MG63 (cell line): ENCODE results near the gene PODXL. TPM values are rescaled to one million over a fixed set of nuclear protein-coding genes. Genes with fewer than 3 reads are reported as not detected.
"Not testable (repeated sequence)": the region's sequence is repeated elsewhere in the genome, so short reads cannot be mapped to it uniquely, and the experiment has no call there.

Experiments
- DNase-seq: peaks from one replicate; pipeline ENCODE4 v3.0.0-alpha.2; 2020
- H3K27me3 ChIP-seq: fragments of 250-450 bp; sonication (Bioruptor Pico); 2 replicates; pipeline ENCODE4 v1.5.1; 2020; ENCODE audit warnings: mild to moderate bottlenecking, moderate library complexity
- H3K36me3 ChIP-seq: fragments of 250-450 bp; sonication (Bioruptor Pico); 2 replicates; pipeline ENCODE4 v1.5.1; 2020; ENCODE audit warnings: mild to moderate bottlenecking, moderate library complexity
- H3K4me3 ChIP-seq: fragments of 250-450 bp; sonication (Bioruptor Pico); 2 replicates; pipeline ENCODE4 v1.5.1; 2020; ENCODE audit warnings: mild to moderate bottlenecking, moderate library complexity
- H3K9me3 ChIP-seq: fragments of 250-450 bp; sonication (Bioruptor Pico); 2 replicates; pipeline ENCODE4 v1.5.1; 2020; ENCODE audit warnings: mild to moderate bottlenecking, moderate library complexity
- total RNA-seq: library from RNA; depleted of rRNA; stranded (reverse); fragments of >200 nt; shearing (Covaris generic); gene quantifications from 2 replicates; pipeline ENCODE4 v1.2.3, GENCODE V29; 2014; ENCODE audit warnings: low replicate concordance

The PODXL gene
- total RNA-seq, 1 experiment from 2014 or later, result 1.2 TPM

DNA sequence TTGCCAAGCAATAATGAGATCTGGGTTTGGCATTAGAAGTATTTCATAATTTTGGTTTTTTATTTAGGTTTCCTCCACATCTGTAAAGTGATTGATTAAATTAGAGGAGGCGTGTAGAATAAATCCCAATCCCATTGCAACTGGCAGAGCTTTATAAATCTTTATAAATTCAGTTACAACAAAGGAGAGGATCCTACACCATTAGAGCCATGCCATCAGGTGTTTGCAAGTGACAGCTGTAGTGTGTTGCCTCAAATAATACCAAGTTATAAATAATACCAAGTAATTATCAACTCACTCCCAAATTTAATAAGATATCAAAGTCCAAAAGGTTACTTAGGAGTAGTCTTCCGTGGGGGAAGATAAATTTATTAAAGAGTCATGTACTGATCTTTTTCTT lies 62.2 kb downstream of the PODXL start:
- no peaks in the 10 kb centered on the region for H3K36me3 ChIP-seq
- no peaks in the 10 kb centered on the region for H3K9me3 ChIP-seq
- DNase-seq, result no peak
- H3K27me3 ChIP-seq, result no peaks in the 10 kb centered on the region
- H3K4me3 ChIP-seq, result no peak overlapping the region

DNA sequence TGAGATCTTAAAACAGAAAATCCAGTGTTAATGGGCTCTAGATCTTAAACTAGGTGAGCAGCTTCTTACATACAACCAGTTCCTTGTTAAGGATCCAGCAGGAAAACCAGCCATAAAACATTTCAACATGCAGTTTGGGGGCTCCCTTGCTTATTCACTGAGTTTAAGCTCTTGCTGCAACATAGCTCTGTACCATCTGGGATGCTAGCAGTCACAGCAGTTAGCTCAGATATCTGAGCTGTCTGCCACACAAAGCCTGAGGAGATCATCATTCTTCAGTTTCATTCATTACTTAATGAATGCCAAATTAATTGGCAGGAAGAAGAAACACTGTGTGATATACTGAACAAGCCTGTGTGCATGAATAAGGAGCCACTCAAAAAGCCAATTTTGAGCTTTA lies 62.8 kb downstream of the PODXL start:
- no peaks in the 10 kb centered on the region for H3K27me3 ChIP-seq
- H3K4me3 ChIP-seq, result no peak overlapping the region
- no peaks in the 10 kb centered on the region for H3K9me3 ChIP-seq
- no peak for DNase-seq
- H3K36me3 ChIP-seq, result no peaks in the 10 kb centered on the region

DNA sequence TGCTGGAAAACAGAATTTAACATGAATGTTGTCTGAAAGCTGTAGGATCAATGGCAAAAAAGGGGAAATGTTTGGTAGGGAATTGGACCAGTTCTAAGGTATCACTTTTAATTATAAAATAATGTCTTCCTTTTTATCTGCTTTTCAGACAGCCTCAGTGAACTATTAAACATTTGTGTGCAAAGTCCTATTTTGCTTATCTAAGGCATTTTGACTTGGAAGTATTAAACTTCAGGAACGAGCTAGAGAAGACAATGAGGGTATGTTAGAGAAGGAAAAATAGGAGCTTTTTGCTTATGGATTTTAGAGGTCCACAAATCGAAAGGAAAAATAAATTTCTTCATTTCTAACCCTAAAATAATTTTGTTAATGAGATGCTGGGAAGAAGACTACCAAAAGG lies 63.3 kb downstream of the PODXL start:
- H3K36me3 ChIP-seq, result no peaks in the 10 kb centered on the region
- H3K4me3 ChIP-seq, result no peak overlapping the region
- no peaks in the 10 kb centered on the region for H3K27me3 ChIP-seq
- no peaks in the 10 kb centered on the region for H3K9me3 ChIP-seq
- DNase-seq, result no peak

DNA sequence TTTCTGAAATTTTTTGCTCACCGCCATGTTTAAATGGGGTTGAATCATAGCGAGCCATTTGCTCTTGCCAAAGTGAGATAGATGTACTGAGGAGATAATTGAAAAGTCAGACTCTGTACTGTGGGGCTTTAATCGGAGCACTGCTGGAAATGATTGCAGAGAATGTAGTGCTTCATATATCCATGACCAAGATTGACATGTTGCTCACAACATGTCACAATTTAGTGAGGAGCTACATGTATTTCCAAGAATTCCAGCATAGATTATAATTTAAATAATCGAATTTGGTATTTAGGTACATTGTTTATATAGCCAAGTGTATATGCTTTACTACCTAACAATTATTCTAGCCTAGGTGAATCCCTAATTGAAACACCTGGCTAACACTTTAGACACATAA lies 66.5 kb downstream of the PODXL start:
- Histone ChIP-seq H3K36me3 (no peaks in the 10 kb centered on the region; the same call in 1 of the 2 replicates), H3K4me3 (no peak overlapping the region), H3K9me3 (no peaks in the 10 kb centered on the region), H3K27me3 (no peaks in the 10 kb centered on the region)
- no peak for DNase-seq

DNA sequence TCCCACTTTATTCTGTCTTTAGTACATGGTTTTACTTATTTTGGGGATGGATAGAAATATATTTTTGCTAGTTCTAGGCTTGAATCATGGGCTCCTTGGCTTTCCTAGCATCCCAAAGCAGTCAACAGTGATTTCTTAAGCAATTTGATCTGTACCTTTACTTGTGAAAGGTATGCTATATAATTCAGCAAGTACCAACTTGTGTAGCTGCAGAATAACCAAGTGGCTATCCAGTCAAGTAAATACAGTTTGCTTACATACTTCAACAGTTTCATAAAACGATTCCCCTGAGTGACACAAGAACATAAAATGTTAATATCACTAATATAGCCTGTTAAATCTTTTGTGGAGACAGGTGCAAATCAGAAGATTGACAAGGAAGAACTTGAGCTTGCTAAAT lies 67.2 kb downstream of the PODXL start:
- no peak for DNase-seq
- no peaks in the 10 kb centered on the region for H3K9me3 ChIP-seq
- H3K4me3 ChIP-seq, result no peak overlapping the region
- no peaks in the 10 kb centered on the region for H3K27me3 ChIP-seq
- H3K36me3 ChIP-seq, result no peaks in the 10 kb centered on the region; the same call in 1 of the 2 replicates

DNA sequence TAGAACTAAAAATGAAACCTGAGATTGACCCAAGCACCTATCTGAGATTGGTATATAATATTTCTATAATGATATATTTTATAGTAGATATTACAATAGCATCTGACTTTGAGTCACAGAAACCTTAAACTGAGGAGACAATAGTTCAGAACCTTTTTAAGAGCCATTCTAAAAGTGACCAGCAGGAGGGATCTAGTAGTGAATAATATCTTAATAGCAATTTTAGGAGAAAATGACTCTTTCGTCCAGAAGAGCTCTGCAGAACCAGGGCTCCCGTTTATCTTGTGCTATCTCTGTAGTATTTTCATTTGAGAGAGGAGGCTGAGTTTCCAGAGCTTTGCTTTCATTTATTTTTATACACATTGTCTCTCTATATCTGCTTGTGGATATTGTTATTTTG lies 68.1 kb downstream of the PODXL start:
- DNase-seq, result no peak
- Histone ChIP-seq H3K4me3 (no peak overlapping the region), H3K9me3 (no peaks in the 10 kb centered on the region), H3K36me3 (no peaks in the 10 kb centered on the region; the same call in none of the 2 replicates), H3K27me3 (no peaks in the 10 kb centered on the region)

DNA sequence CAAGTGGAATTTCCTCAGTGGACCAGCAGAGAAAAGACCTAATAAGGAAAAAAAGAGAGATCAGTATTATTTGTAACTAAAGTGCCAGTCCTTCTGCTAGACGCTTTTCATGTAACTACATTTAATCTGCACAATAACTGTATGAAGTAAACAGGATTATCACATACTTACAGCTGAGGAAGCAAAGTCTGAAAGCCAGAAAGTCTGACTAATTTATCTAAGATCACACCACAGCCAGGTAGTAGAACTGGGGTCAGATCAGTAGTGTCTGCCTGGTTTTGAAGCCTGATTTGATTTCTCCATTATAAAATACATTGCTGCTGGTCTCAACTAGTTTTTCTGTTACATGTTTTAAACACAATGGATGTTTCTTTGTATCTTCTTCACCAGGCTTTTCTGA lies 69.2 kb downstream of the PODXL start:
- Histone ChIP-seq H3K36me3 (no peaks in the 10 kb centered on the region; the same call in none of the 2 replicates), H3K27me3 (no peaks in the 10 kb centered on the region), H3K9me3 (no peaks in the 10 kb centered on the region), H3K4me3 (no peak overlapping the region)
- DNase-seq, result no peak

DNA sequence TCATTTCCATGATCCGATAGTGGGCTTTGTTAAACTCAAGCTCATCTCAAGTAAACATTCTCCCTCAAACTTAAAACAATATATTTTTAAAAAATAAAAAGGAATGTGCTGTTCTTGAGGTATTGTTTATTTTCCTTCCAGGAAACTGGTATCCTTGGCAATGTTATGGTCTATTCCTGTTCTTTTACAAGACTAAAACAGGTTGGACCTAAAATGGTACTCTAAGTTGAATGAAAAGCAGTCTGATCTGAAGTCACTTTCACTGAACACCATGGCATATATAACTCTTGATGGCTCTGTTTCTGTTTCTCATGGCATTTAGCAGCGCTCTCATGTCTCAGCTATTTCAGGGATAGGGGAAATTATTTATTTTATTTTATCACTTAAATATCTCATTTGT lies 70.1 kb downstream of the PODXL start:
- no peak for DNase-seq
- H3K9me3 ChIP-seq, result no peaks in the 10 kb centered on the region
- H3K36me3 ChIP-seq, result no peaks in the 10 kb centered on the region; the same call in none of the 2 replicates
- H3K4me3 ChIP-seq, result no peak overlapping the region
- no peaks in the 10 kb centered on the region for H3K27me3 ChIP-seq

DNA sequence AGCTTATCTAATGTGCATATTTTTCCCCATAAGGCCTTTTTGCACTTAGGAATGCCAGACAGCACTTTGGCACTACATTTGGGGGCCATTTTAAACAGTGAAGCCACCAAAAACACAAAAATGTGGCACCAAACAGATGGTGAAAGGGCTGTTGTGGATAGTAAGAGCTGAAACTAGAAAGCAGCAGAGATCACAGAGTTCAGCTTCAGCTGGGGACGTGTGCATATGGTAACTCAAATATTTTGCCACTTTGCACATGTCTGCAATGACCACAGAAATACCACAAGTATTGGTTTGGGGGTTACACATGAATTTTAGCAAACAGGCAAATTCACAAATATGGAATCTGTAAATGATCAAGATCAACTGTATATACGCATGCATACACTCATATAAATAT lies 72.8 kb downstream of the PODXL start:
- no peaks in the 10 kb centered on the region for H3K9me3 ChIP-seq
- no peaks in the 10 kb centered on the region; the same call in none of the 2 replicates for H3K36me3 ChIP-seq
- no peak for DNase-seq
- no peak overlapping the region for H3K4me3 ChIP-seq
- H3K27me3 ChIP-seq, result no peaks in the 10 kb centered on the region

DNA sequence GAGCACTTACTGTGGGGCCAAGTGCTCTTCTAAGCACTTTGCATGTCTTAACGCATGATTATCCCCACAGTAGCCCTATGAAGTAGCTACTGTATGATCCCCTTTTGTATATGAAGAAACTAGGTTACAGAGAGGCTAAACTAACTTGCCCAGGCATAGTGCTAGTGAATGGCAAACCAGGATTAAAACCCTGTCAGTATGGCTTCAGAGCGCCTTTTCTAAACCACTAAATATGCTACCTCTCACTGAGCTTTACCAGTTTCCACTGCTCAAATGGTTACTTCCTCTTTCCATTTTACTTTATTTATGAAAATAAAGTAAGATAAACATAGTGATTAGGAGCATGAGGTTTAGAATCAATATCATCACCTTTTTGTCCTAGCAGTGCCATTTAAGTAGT lies 73.6 kb downstream of the PODXL start:
- DNase-seq, result no peak
- H3K9me3 ChIP-seq, result no peaks in the 10 kb centered on the region
- no peaks in the 10 kb centered on the region for H3K27me3 ChIP-seq
- H3K4me3 ChIP-seq, result no peak overlapping the region
- no peaks in the 10 kb centered on the region; the same call in none of the 2 replicates for H3K36me3 ChIP-seq

DNA sequence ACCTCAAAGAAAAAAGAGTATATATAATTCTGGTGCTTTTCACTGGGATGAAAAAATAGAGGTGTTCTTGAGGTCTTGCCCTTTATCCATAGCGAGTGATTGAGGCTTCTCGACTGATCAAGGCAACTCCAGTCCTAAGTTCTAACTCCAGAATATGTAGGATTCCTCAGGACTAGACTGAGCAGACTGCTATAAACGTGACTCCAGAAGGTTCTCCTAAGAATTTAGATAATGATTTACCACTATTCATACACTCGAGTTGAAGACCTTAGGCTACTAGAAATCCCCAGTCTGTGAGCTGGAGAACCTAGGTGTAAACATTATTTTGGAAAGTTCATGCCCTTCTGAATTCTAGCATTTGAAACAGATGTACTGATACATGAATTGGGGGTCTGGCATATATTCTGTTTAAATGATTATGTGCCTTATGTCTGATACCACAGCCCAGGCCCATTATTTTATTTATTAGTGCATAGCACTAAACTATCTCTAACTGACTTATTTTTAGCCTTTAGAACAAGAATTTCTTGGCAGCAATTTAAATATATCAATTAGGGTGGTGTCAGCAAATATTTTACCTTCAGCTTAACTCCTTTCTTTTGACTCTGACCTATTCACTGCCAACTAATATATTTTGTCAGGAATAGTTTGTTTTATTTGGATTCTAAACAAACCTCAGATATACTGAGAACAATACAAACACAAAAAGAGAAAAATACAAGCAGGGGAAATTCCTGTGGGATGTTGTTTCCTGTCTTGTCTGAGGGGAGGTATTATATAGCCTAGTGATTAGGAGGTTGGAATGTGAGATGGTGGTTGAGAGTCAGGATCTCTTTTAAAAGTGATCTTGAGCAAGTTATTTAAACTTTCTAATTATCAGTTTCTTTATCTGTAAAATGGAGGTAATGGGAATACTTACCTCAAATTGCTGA lies 75.8 kb downstream of the PODXL start:
- no peak for DNase-seq
- H3K4me3 ChIP-seq, result no peak overlapping the region
- H3K27me3 ChIP-seq, result no peaks in the 10 kb centered on the region
- no peaks in the 10 kb centered on the region for H3K9me3 ChIP-seq
- no peaks in the 10 kb centered on the region; the same call in 1 of the 2 replicates for H3K36me3 ChIP-seq

DNA sequence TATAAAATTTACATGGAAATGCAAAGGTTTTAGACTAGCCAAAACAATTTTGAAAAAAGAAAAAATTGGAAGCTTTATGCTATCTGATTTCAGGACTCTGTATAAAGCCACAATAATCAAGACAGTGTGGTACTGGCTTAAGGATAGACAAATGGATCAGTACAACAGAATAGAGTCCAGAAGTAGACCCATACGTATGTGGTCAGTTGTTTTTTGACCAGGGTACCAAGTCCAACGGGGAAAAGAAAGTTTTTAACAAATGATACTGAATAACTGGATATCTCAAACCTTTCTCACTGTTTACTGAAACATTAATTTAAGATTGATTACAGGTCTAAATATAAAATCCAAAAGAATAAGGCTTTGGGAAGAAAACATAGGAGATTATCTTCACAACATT lies 79.7 kb downstream of the PODXL start:
- no peak for DNase-seq
- peaks cover 6% of the 10 kb centered on the region for H3K36me3 ChIP-seq
- no peak overlapping the region for H3K4me3 ChIP-seq
- no peaks in the 10 kb centered on the region for H3K9me3 ChIP-seq
- no peaks in the 10 kb centered on the region for H3K27me3 ChIP-seq

DNA sequence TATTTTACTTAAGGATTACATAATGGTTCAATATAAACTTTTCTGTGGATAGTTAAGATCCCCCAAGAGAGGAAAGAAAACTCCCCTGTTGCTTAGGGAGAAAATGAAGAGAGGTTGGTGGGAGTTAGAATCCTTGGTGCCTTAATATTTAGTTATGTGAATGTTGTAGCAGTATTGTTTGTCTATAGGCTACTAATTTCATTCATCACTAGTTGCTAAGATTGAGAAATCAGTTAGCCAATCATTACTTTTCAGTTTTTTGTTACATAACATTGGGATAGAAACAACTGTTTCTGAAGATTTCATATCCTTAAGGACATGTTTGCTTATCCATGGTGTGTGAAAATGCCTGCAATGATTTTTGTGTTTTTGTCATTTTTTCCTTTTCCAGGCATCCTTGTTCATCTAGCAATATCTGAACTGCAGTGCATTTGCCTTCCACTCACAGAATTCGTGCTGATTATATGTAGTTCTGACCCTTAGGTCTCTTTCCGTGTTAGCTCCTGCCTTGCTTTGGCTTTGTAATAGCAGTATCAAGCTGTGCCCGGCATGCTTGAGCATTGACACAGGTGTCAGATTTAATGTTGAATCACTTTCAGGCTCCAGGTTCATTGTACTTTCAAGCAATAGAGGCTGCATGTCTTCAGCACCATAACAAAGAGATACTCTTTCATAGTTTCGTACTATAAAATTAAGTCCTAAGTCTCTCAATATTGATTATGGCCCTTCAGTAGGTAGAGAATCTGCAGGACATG lies 85.0 kb downstream of the PODXL start:
- no peak for DNase-seq

DNA sequence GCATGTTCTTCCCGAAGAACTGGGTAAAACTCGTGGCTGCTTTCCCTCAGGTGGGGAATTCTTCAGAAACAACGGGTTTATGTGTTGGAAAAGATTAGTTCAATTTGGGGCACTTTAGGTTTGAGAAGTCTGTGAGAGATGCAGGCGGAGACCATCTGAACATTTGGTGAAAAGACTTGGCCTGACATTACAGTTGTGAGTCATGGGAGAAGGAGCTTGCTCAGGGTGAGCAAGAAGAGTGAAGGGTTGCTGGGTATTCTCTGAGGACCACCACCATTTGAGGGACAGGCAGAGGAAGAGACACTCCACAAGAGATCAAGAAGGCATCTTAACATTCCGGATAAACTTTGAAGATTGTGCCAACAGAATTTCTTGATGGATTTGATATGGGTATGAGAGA lies 88.6 kb downstream of the PODXL start:
- Histone ChIP-seq H3K27me3 (no peaks in the 10 kb centered on the region), H3K36me3 (peaks cover 19% of the 10 kb centered on the region), H3K9me3 (no peaks in the 10 kb centered on the region), H3K4me3 (no peak overlapping the region)
- DNase-seq, result no peak

More for the DNA sequence above, 85.0 kb downstream of the PODXL start:
- H3K27me3 ChIP-seq, result no peaks in the 10 kb centered on the region
- H3K4me3 ChIP-seq, result no peak overlapping the region
- no peaks in the 10 kb centered on the region for H3K9me3 ChIP-seq
- H3K36me3 ChIP-seq, result peaks cover 16% of the 10 kb centered on the region

DNA sequence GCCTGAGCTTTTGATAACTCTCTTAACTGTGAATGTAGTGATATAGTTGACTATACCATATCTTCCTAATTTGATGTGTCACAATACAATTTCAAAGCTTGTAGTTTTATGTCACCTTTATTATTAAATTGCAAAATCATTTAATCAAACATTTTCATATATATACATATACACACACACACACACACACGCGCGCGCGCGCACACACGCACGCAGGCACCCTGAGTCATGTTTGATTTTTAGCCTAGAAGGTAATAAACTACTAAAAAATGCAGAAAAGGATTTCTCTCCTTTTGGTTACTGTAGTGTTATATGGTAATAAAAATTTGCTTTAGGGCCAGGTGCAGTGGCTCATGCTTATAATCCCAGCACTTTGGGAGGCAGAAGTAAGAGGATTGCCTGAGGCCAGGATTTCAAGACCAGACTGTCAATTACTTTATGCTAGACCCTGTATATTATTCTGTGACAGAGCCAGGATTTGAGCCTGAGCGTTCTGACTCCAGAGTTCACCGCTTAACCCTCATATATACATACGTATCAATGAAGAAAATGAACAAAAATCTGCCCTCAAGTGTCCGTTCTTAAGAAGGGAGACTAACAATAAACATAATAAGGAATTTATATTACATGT lies 89.6 kb downstream of the PODXL start:
- peaks cover 19% of the 10 kb centered on the region for H3K36me3 ChIP-seq
- H3K27me3 ChIP-seq, result no peaks in the 10 kb centered on the region
- no peak overlapping the region for H3K4me3 ChIP-seq
- H3K9me3 ChIP-seq, result no peaks in the 10 kb centered on the region
- DNase-seq, result peak; percentile 5

DNA sequence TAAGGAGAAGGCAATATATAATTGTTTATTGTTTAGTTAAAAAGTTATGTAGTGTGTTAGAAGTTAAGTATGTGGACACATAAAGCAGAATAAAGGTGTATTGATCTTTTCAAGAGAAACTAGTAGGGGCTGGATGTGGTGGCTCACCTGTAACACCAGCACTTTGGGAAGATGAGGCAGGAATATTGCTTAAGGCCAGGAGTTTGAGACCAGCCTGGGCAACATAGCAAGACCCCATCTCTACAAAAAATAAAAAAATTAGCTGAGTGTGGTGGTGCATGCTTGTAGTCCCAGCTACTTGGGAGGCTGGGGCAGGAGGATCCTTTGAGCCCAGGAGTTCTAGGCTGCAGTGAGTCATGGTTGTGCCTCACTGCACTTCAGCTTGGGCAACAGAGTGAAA lies 93.7 kb downstream of the PODXL start:
- not testable (repeated sequence) for DNase-seq, H3K9me3 ChIP-seq, H3K4me3 ChIP-seq, H3K27me3 ChIP-seq
- H3K36me3 ChIP-seq, result peaks cover 12% of the 10 kb centered on the region

DNA sequence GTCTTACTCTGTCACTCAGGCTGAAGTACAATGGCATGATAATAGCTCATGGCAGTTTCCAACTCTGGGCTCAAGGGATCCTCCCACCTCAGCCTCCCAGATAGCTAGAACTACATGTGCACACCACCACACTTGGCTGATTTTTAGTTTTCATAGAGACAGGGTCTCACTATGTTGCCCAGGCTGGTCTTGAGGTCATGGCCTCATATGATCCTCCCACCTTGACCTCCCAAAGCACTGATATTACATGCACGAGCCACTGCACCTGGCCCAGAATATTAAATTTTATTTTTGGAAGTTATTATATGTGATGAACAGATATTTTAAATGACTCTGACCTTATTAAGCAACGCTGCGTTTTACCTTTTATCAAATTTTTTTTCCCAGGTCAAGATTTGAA lies 94.4 kb downstream of the PODXL start:
- Histone ChIP-seq H3K9me3 (no peaks in the 10 kb centered on the region), H3K36me3 (peaks cover 11% of the 10 kb centered on the region), H3K27me3 (no peaks in the 10 kb centered on the region), H3K4me3 (no peak overlapping the region)
- no peak for DNase-seq
